Astrocyte (in vitro differentiated cells and primary cell): ENCODE results near the gene SLC7A10. TPM values are rescaled to one million over a fixed set of nuclear protein-coding genes. Genes with fewer than 3 reads are reported as not detected.
A peak's percentile ranks its signal among the peaks of the same experiment; 100 is the strongest.

Experiments
- DNase-seq: peaks from one replicate; pipeline ENCODE4 v3.0.0-alpha.2; 2010; ENCODE audit warnings: low read depth
- FAIRE-seq: peaks from 2 replicates; lab custom pipeline; 2011; peaks lifted over from hg19 to GRCh38; lab: Jason Lieb, UNC
- H2AFZ ChIP-seq: 2 replicates; pipeline ENCODE4 v1.6.0; 2012; ENCODE audit warnings: low read depth, low read length, inconsistent platforms
- H3K27ac ChIP-seq: 2 replicates; pipeline ENCODE4 v1.5.1; 2011; ENCODE audit warnings: low read depth, low read length, inconsistent platforms
- H3K27me3 ChIP-seq: 2 replicates; pipeline ENCODE4 v1.6.0; 2011; ENCODE audit warnings: low read length, inconsistent platforms; ENCODE audit not compliant: insufficient read depth
- H3K36me3 ChIP-seq: 2 replicates; pipeline ENCODE4 v1.5.1; 2011; ENCODE audit warnings: low read length, inconsistent platforms; ENCODE audit not compliant: insufficient read depth
- H3K4me1 ChIP-seq: 2 replicates; pipeline ENCODE4 v1.5.1; 2011; ENCODE audit warnings: low read length, inconsistent platforms; ENCODE audit not compliant: insufficient read depth
- H3K4me2 ChIP-seq: 2 replicates; pipeline ENCODE4 v1.6.0; 2012; ENCODE audit warnings: low read length, inconsistent platforms
- H3K4me3 ChIP-seq: 2 replicates; pipeline ENCODE4 v1.5.1; 2011; ENCODE audit warnings: low read depth, mild to moderate bottlenecking, low read length, inconsistent platforms; ENCODE audit not compliant: insufficient read depth
- H3K79me2 ChIP-seq: 2 replicates; pipeline ENCODE4 v1.6.0; 2012; ENCODE audit warnings: mild to moderate bottlenecking, low read length, inconsistent platforms; ENCODE audit not compliant: insufficient read depth
- H3K9ac ChIP-seq: 2 replicates; pipeline ENCODE4 v1.6.0; 2012; ENCODE audit warnings: mild to moderate bottlenecking, low read length, inconsistent platforms
- H3K9me3 ChIP-seq: 2 replicates; pipeline ENCODE4 v1.5.1; 2012; ENCODE audit warnings: low read depth, mild to moderate bottlenecking, low read length, inconsistent platforms; ENCODE audit not compliant: insufficient read depth
- H4K20me1 ChIP-seq: 2 replicates; pipeline ENCODE4 v1.6.0; 2012; ENCODE audit warnings: low read length, inconsistent platforms; ENCODE audit not compliant: insufficient read depth
- H3K27ac Mint-ChIP-seq: one replicate; pipeline ENCODE4 v1.8.0; 2021; ENCODE audit warnings: mild to moderate bottlenecking, mixed read lengths; ENCODE audit not compliant: unreplicated experiment
- H3K27me3 Mint-ChIP-seq: one replicate; pipeline ENCODE4 v1.8.0; 2021; ENCODE audit warnings: low read depth, mixed read lengths; ENCODE audit not compliant: unreplicated experiment
- H3K36me3 Mint-ChIP-seq: one replicate; pipeline ENCODE4 v1.8.0; 2021; ENCODE audit warnings: low read depth, mixed read lengths; ENCODE audit not compliant: unreplicated experiment
- H3K4me1 Mint-ChIP-seq: one replicate; pipeline ENCODE4 v1.8.0; 2021; ENCODE audit warnings: low read depth, mixed read lengths; ENCODE audit not compliant: unreplicated experiment
- H3K4me3 Mint-ChIP-seq: one replicate; pipeline ENCODE4 v1.8.0; 2021; ENCODE audit warnings: mild to moderate bottlenecking, moderate library complexity, mixed read lengths; ENCODE audit not compliant: unreplicated experiment
- H3K9me3 Mint-ChIP-seq: one replicate; pipeline ENCODE4 v1.8.0; 2021; ENCODE audit warnings: mild to moderate bottlenecking, mixed read lengths; ENCODE audit not compliant: unreplicated experiment
- CTCF ChIP-seq: IDR thresholded peaks from 2 replicates; pipeline ENCODE4 v1.5.1; 2011; ENCODE audit warnings: low read depth, mild to moderate bottlenecking, inconsistent platforms, low read length, moderate library complexity; ENCODE audit not compliant: insufficient read depth
- EZH2 ChIP-seq: IDR thresholded peaks from 2 replicates; pipeline ENCODE4 v1.6.1; 2012; ENCODE audit warnings: mild to moderate bottlenecking, low read length, inconsistent platforms; ENCODE audit not compliant: insufficient read depth
- total RNA-seq: library from RNA; stranded (reverse); gene quantifications from 2 replicates; pipeline ENCODE4 v1.2.1, GENCODE V29; 2021

Gene SLC7A10
- total RNA-seq, 1 donor from 2014 or later, result 0.61 TPM

GRCh38 chr19:33214596-33214995, 11.1 kb downstream of the SLC7A10 start:
- no peaks in the 10 kb centered on the region for H3K36me3 ChIP-seq
- H3K27me3 ChIP-seq, result peaks cover 5% of the 10 kb centered on the region
- no peak for TF ChIP-seq EZH2
- peak; percentile 36 for TF ChIP-seq CTCF
- no peaks in the 10 kb centered on the region for H3K79me2 ChIP-seq
- Mint-ChIP-seq H3K9me3 (no peaks in the 10 kb centered on the region), H3K36me3 (peaks cover 2% of the 10 kb centered on the region), H3K27ac (no peak overlapping the region), H3K4me3 (no peak overlapping the region), H3K27me3 (peaks cover 25% of the 10 kb centered on the region), H3K4me1 (no peaks in the 10 kb centered on the region)
- no peak overlapping the region for H3K9ac ChIP-seq
- H3K27ac ChIP-seq, result no peak overlapping the region
- no peak overlapping the region for H2AFZ ChIP-seq
- H4K20me1 ChIP-seq, result peaks cover 3% of the 10 kb centered on the region
- no peaks in the 10 kb centered on the region for H3K9me3 ChIP-seq
- H3K4me2 ChIP-seq, result no peak overlapping the region
- FAIRE-seq (no peak), DNase-seq (no peak)
- H3K4me1 ChIP-seq, result peaks cover 5% of the 10 kb centered on the region
- no peak overlapping the region for H3K4me3 ChIP-seq

GRCh38 chr19:33212436-33213172, 13.0 kb downstream of the SLC7A10 start:
- H3K4me1 Mint-ChIP-seq, result no peaks in the 10 kb centered on the region
- Histone ChIP-seq H3K9ac (no peak overlapping the region), H3K27ac (no peak overlapping the region), H3K4me2 (no peak overlapping the region), H3K79me2 (no peaks in the 10 kb centered on the region), H3K9me3 (no peaks in the 10 kb centered on the region), H2AFZ (no peak overlapping the region), H3K4me1 (no peaks in the 10 kb centered on the region), H3K36me3 (no peaks in the 10 kb centered on the region), H4K20me1 (peaks cover 3% of the 10 kb centered on the region), H3K4me3 (no peak overlapping the region), H3K27me3 (peaks cover 5% of the 10 kb centered on the region)
- peaks cover 24% of the 10 kb centered on the region for H3K27me3 Mint-ChIP-seq
- no peak overlapping the region for H3K4me3 Mint-ChIP-seq
- no peaks in the 10 kb centered on the region for H3K9me3 Mint-ChIP-seq
- peaks cover 2% of the 10 kb centered on the region for H3K36me3 Mint-ChIP-seq
- FAIRE-seq, result no peak
- no peak for DNase-seq
- H3K27ac Mint-ChIP-seq, result no peak overlapping the region
- TF ChIP-seq EZH2, result no peak
- no peak for TF ChIP-seq CTCF

GRCh38 chr19:33211794-33212435, 13.7 kb downstream of the SLC7A10 start:
- no peak overlapping the region for H3K4me3 ChIP-seq
- TF ChIP-seq EZH2, result no peak
- no peak for TF ChIP-seq CTCF
- H3K9me3 ChIP-seq, result no peaks in the 10 kb centered on the region
- Mint-ChIP-seq H3K27ac (no peak overlapping the region), H3K27me3 (peaks cover 24% of the 10 kb centered on the region), H3K36me3 (peaks cover 2% of the 10 kb centered on the region), H3K9me3 (no peaks in the 10 kb centered on the region), H3K4me3 (no peak overlapping the region), H3K4me1 (no peaks in the 10 kb centered on the region)
- no peaks in the 10 kb centered on the region for H3K4me1 ChIP-seq
- no peaks in the 10 kb centered on the region for H3K36me3 ChIP-seq
- FAIRE-seq (no peak), DNase-seq (no peak)
- no peaks in the 10 kb centered on the region for H3K79me2 ChIP-seq
- H2AFZ ChIP-seq, result no peak overlapping the region
- peaks cover under 1% of the 10 kb centered on the region for H3K27me3 ChIP-seq
- H3K27ac ChIP-seq, result no peak overlapping the region
- H3K9ac ChIP-seq, result no peak overlapping the region
- no peaks in the 10 kb centered on the region for H4K20me1 ChIP-seq
- no peak overlapping the region for H3K4me2 ChIP-seq
